Cortex of kidney (tissue), 1 donor: ENCODE data around the gene TLCD3A.
"Not testable (repeated sequence)": the region's sequence is repeated elsewhere in the genome, so short reads cannot be mapped to it uniquely, and the experiment has no call there.

Experiments
- DNase-seq: peaks from one replicate; lab custom pipeline; 2025; lab: John Stamatoyannopoulos, UW

The TLCD3A gene

GRCh38 chr17:749359-749758, 17.0 kb downstream of the TLCD3A start:
- DNase-seq = not testable (repeated sequence)

- DNase-seq = no peak
Measured at GRCh38 chr17:750431-751037, 18.1 kb downstream of the TLCD3A start.

- no peak for DNase-seq
Measured at GRCh38 chr17:751269-752001, 19.0 kb downstream of the TLCD3A start.

- DNase-seq = peak; percentile 42
Measured at GRCh38 chr17:752002-752619, 19.7 kb downstream of the TLCD3A start, which contains the start of gene GEMIN4. Gene GEMIN4, minus strand, starts transcription at chr17:752264. Its CDS starts 122 bp downstream, at chr17:752142.

GRCh38 chr17:752620-753219, 20.3 kb downstream of the TLCD3A start:
- DNase-seq = no peak

GRCh38 chr17:753418-753817, 21.0 kb downstream of the TLCD3A start:
- DNase-seq = no peak

GRCh38 chr17:755319-755961, 23.0 kb downstream of the TLCD3A start:
- not testable (repeated sequence) for DNase-seq

GRCh38 chr17:756010-756567, 23.7 kb downstream of the TLCD3A start:
- not testable (repeated sequence) for DNase-seq

GRCh38 chr17:759964-760363, 27.6 kb downstream of the TLCD3A start:
- no peak for DNase-seq

GRCh38 chr17:760371-760770, 28.0 kb downstream of the TLCD3A start:
- DNase-seq = no peak

- DNase-seq = no peak
Measured at GRCh38 chr17:767076-767475, 34.7 kb downstream of the TLCD3A start.

- no peak for DNase-seq
Measured at GRCh38 chr17:773016-773415, 40.6 kb downstream of the TLCD3A start.

- DNase-seq = no peak
Measured at GRCh38 chr17:773467-774312, 41.3 kb downstream of the TLCD3A start.

- DNase-seq = no peak
Measured at GRCh38 chr17:774313-774584, 41.9 kb downstream of the TLCD3A start.

- DNase-seq = no peak
Measured at GRCh38 chr17:778096-778495, 45.7 kb downstream of the TLCD3A start.

- DNase-seq = no peak
Measured at GRCh38 chr17:781805-782731, 49.7 kb downstream of the TLCD3A start, which contains the start of the genes GLOD4 and MRM3. Gene GLOD4, minus strand, starts transcription at chr17:782280. Its CDS starts 25 bp downstream, at chr17:782255. Gene MRM3, plus strand, starts transcription at chr17:782353. Its CDS starts 26 bp downstream, at chr17:782379.

- DNase-seq = no peak
Measured at GRCh38 chr17:784143-784542, 51.7 kb downstream of the TLCD3A start.

GRCh38 chr17:785901-786300, 53.5 kb downstream of the TLCD3A start:
- not testable (repeated sequence) for DNase-seq

- DNase-seq = no peak
Measured at GRCh38 chr17:787641-788221, 55.3 kb downstream of the TLCD3A start.
